ENCODE results near the gene GTPBP1.

- no peak for TF ChIP-seq CTCF (IDR thresholded peaks at IDR 0.05)
- TF ChIP-seq EZH2 (IDR thresholded peaks at IDR 0.05; ENCODE audit: borderline replicate concordance, insufficient read depth, low read depth, low read length, poor library complexity, severe bottlenecking) = no peak
These were observed 5.1 kb downstream of the GTPBP1 start for GRCh38 chr22:38710866-38711265.
